Measurements from ENCODE around the gene HBB. TPM values are rescaled to one million over a fixed set of nuclear protein-coding genes. Genes with fewer than 3 reads are reported as not detected.

Gene HBB
- not detected in 2 replicates for total RNA-seq (ENCODE audit: low replicate concordance)

DNA sequence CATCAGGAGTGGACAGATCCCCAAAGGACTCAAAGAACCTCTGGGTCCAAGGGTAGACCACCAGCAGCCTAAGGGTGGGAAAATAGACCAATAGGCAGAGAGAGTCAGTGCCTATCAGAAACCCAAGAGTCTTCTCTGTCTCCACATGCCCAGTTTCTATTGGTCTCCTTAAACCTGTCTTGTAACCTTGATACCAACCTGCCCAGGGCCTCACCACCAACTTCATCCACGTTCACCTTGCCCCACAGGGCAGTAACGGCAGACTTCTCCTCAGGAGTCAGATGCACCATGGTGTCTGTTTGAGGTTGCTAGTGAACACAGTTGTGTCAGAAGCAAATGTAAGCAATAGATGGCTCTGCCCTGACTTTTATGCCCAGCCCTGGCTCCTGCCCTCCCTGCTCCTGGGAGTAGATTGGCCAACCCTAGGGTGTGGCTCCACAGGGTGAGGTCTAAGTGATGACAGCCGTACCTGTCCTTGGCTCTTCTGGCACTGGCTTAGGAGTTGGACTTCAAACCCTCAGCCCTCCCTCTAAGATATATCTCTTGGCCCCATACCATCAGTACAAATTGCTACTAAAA lies at the start of gene HBB:
HBB (minus strand) TSS at position 340 of the 579 bp plus-strand sequence; CDS start at position 290, 50 bp downstream.

DNA sequence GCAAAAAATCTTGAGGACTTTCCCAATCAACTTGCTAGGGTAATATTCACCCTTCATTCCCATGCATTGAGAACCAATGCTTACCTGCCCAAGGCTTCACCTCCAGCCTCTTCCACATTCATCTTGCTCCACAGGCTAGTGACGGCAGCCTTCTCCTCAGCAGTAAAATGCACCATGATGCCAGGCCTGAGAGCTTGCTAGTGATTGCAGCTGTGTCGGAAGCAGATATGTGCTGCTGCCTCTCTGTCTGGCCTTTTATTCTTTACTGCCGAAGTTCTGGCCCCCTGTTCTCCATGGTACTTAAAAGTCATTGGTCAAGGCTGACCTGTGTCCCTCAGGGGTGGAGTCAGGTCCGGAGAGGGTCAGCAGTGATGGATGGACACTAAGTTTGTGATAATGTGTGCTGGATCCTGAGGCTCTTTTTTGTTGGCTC lies 42.9 kb upstream of the HBB start, which contains the start of gene HBE1:
HBE1 (minus strand) TSS at position 231 of the 433 bp plus-strand sequence; CDS start at position 176, 55 bp downstream.

DNA sequence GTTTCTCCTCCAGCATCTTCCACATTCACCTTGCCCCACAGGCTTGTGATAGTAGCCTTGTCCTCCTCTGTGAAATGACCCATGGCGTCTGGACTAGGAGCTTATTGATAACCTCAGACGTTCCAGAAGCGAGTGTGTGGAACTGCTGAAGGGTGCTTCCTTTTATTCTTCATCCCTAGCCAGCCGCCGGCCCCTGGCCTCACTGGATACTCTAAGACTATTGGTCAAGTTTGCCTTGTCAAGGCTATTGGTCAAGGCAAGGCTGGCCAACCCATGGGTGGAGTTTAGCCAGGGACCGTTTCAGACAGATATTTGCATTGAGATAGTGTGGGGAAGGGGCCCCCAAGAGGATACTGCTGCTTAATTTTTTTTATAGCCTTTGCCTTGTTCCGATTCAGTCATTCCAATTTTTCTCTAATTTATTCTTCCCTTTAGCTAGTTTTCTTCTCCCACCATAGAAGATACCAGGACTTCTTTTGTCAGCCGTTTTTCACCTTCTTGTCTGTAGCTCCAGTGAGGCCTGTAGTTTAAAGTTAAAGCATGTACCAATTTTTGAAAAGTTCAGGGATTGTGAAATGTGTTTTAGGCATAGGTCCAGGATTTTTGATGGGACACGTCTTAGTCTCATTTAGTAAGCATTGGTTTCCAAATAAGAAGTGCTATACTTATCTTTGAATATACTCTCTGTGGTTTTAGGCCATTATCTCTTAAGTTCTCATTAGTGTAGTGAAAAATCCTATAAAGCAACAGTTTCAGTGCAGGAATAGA lies 28.0 kb upstream of the HBB start, which contains the start of gene HBG2:
HBG2 (minus strand) TSS at position 136 of the 768 bp plus-strand sequence; CDS start at position 83, 53 bp downstream.

DNA sequence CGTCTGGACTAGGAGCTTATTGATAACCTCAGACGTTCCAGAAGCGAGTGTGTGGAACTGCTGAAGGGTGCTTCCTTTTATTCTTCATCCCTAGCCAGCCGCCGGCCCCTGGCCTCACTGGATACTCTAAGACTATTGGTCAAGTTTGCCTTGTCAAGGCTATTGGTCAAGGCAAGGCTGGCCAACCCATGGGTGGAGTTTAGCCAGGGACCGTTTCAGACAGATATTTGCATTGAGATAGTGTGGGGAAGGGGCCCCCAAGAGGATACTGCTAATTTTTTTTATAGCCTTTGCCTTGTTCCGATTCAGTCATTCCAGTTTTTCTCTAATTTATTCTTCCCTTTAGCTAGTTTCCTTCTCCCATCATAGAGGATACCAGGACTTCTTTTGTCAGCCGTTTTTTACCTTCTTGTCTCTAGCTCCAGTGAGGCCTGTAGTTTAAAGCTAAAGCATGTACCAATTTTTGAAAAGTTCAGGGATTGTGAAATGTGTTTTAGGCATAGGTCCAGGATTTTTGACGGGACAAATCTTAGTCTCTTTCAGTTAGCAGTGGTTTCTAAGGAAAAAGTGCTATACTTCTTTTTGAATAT lies 23.0 kb upstream of the HBB start, which contains the start of gene HBG1:
HBG1 (minus strand) TSS at position 51 of the 590 bp plus-strand sequence. CDS start 53 bp downstream, outside the sequence.

DNA sequence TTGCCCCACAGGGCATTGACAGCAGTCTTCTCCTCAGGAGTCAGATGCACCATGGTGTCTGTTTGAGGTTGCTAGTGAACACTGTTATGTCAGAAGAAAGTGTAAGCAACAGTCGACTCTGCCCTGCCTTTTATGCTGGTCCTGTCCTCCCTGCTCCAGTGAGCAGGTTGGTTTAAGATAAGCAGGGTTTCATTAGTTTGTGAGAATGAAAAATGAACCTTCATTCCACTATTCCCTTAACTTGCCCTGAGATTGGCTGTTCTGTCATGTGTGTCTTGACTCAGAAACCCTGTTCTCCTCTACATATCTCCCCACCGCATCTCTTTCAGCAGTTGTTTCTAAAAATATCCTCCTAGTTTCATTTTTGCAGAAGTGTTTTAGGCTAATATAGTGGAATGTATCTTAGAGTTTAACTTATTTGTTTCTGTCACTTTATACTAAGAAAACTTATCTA lies 7.5 kb upstream of the HBB start, which contains the start of gene HBD:
HBD (minus strand) TSS at position 103 of the 454 bp plus-strand sequence; CDS start at position 53, 50 bp downstream.

DNA sequence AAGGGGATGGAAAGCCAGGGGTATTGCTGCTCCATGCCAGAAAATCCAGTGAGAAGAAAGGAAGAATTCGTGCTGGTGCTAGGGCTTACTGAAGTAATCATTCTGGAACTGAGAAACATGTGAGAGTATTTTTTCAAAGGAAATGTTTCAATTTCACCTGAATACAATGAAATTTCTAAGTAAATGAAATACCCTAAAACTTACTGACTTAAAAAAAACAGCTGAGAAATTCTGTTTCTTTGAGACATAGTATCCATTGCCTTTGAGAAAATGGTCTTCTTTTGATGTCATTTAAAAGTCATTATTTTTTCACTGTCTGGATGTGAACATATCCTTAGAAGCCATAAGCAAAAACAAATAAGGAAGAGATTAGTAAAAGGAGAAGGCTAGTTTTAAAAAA lies 26.3 kb downstream of the HBB start, which contains the start of gene OR51V1:
OR51V1 (minus strand) TSS at position 101 of the 400 bp plus-strand sequence; CDS start at position 101, 0 bp downstream.

Other genes with a start within 250 kb of the HBB start
- not detected in 2 replicates for gene OR51L1, start 232.2 kb downstream of the HBB start, total RNA-seq (ENCODE audit: low replicate concordance)
- not detected in 2 replicates for gene OR52J3, start 180.5 kb downstream of the HBB start, total RNA-seq (ENCODE audit: low replicate concordance)
- not detected in 2 replicates for gene OR52E2, start 167.4 kb downstream of the HBB start, total RNA-seq (ENCODE audit: low replicate concordance)
- not detected in 2 replicates for gene OR52E1, start 157.5 kb downstream of the HBB start, total RNA-seq (ENCODE audit: low replicate concordance)
- not detected in 2 replicates for gene OR52A5, start 88.7 kb downstream of the HBB start, total RNA-seq (ENCODE audit: low replicate concordance)
- gene OR52A1, start 72.3 kb downstream of the HBB start, total RNA-seq (ENCODE audit: low replicate concordance) = not detected in 2 replicates
- gene OR51V1, start 26.4 kb downstream of the HBB start, total RNA-seq (ENCODE audit: low replicate concordance) = not detected in 2 replicates
- gene HBD, start 7.4 kb upstream of the HBB start, total RNA-seq (ENCODE audit: low replicate concordance) = not detected in 2 replicates
- not detected in 2 replicates for gene HBG1, start 22.8 kb upstream of the HBB start, total RNA-seq (ENCODE audit: low replicate concordance)
- 0.12 TPM in 1 of 2 replicates, not detected in the other for gene HBG2, start 27.7 kb upstream of the HBB start, total RNA-seq (ENCODE audit: low replicate concordance)
- gene HBE1, start 42.9 kb upstream of the HBB start, total RNA-seq (ENCODE audit: low replicate concordance) = not detected in 2 replicates
- gene OR51B4, start 74.9 kb upstream of the HBB start, total RNA-seq (ENCODE audit: low replicate concordance) = not detected in 2 replicates
- 0.12 TPM in 1 of 2 replicates, not detected in the other for gene OR51B2, start 97.2 kb upstream of the HBB start, total RNA-seq (ENCODE audit: low replicate concordance)
- gene OR51B5, start 116.5 kb upstream of the HBB start, total RNA-seq (ENCODE audit: low replicate concordance) = 0.15 TPM in 1 of 2 replicates, not detected in the other
- not detected in 2 replicates for gene OR51B6, start 124.4 kb upstream of the HBB start, total RNA-seq (ENCODE audit: low replicate concordance)
- gene OR51M1, start 156.7 kb upstream of the HBB start, total RNA-seq (ENCODE audit: low replicate concordance) = not detected in 2 replicates
- not detected in 2 replicates for gene OR51Q1, start 195.0 kb upstream of the HBB start, total RNA-seq (ENCODE audit: low replicate concordance)
- not detected in 2 replicates for gene OR51I1, start 214.4 kb upstream of the HBB start, total RNA-seq (ENCODE audit: low replicate concordance)
- gene OR51I2, start 222.3 kb upstream of the HBB start, total RNA-seq (ENCODE audit: low replicate concordance) = not detected in 2 replicates